ENCODE measurements around the gene VAV1.
"Not testable (repeated sequence)": the region's sequence is repeated elsewhere in the genome, so short reads cannot be mapped to it uniquely, and the experiment has no call there.

The VAV1 gene

DNA sequence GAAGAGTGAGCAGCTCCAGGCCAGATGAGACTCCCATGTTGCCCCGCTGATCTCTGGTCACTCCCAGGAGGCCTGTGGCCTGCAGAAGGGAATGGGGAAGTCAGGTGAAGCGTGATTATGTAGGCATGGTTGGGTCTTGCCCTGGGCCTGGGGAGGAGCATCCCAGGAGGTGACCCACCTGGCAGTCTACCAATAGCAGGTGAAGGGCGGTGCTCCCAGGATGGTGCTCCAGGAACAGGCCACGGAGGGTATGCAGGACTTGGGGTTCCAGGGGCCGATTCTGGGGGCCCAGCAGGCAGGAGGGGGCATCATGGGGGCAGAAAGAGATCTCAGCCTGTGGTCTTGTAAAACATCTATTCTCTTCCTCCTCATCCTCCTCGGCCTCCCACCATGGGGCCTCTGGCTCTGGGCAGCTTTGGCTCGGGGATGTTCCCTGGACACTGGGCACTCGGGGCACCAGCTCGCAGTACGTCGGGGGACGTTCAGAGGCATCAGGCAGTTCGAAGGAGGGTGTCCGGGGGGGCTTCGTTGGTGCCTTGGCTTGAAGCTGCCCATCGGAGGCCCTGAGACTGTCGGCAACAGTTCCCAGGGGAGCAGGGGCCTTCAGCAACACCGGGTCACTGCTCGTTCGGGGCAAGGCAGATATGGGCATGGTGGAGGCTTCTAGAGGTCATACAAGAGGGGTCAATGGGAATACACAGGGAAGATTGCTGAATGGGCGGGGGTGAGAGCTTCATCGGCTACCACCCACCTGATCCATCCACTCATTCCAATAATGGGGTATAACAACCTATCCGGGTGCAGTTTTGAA is 17.6 kb upstream of the VAV1 start:
- no peak overlapping the region for H3K27ac ChIP-seq (ENCODE audit: low read depth, low read length)
- peaks cover 0 to 24% (median 22%) of the 10 kb centered on the region in 5 donors for H3K36me3 ChIP-seq (ENCODE audit: control insufficient read depth in 5 of 5, insufficient read depth in 5 of 5, low read length in 5 of 5)
- no peak overlapping the region for H3K4me3 ChIP-seq (ENCODE audit: low read depth in 1 of 5, low read length in 5 of 5)
- no peak overlapping the region for H3K9ac ChIP-seq (ENCODE audit: low read length in 5 of 5)
- H3K4me1 ChIP-seq (ENCODE audit: control insufficient read depth in 5 of 5, insufficient read depth in 5 of 5, low read length in 5 of 5), result peaks cover 0 to 18% (median 16%) of the 10 kb centered on the region in 5 donors
- H3K9me3 ChIP-seq (ENCODE audit: control insufficient read depth in 5 of 5, low read length in 5 of 5), result no peaks in the 10 kb centered on the region
- no peaks in the 10 kb centered on the region for H3K27me3 ChIP-seq (ENCODE audit: control insufficient read depth in 5 of 5, insufficient read depth in 4 of 5, low read length in 5 of 5)

- peaks cover 0 to 3% (median 0%) of the 10 kb centered on the region in 5 donors for H3K27me3 ChIP-seq (ENCODE audit: control insufficient read depth in 5 of 5, insufficient read depth in 4 of 5, low read length in 5 of 5)
- H3K36me3 ChIP-seq (ENCODE audit: control insufficient read depth in 5 of 5, insufficient read depth in 5 of 5, low read length in 5 of 5), result no peaks in the 10 kb centered on the region
- H3K9me3 ChIP-seq (ENCODE audit: control insufficient read depth in 5 of 5, low read length in 5 of 5), result no peaks in the 10 kb centered on the region
- H3K27ac ChIP-seq (ENCODE audit: low read depth, low read length), result no peak overlapping the region
- no peak overlapping the region for H3K9ac ChIP-seq (ENCODE audit: low read length in 5 of 5)
- H3K4me1 ChIP-seq (ENCODE audit: control insufficient read depth in 5 of 5, insufficient read depth in 5 of 5, low read length in 5 of 5), result no peaks in the 10 kb centered on the region
- no peak overlapping the region for H3K4me3 ChIP-seq (ENCODE audit: low read depth in 1 of 5, low read length in 5 of 5)
Measured at GRCh38 chr19:6760606-6761005, 11.9 kb upstream of the VAV1 start.

DNA sequence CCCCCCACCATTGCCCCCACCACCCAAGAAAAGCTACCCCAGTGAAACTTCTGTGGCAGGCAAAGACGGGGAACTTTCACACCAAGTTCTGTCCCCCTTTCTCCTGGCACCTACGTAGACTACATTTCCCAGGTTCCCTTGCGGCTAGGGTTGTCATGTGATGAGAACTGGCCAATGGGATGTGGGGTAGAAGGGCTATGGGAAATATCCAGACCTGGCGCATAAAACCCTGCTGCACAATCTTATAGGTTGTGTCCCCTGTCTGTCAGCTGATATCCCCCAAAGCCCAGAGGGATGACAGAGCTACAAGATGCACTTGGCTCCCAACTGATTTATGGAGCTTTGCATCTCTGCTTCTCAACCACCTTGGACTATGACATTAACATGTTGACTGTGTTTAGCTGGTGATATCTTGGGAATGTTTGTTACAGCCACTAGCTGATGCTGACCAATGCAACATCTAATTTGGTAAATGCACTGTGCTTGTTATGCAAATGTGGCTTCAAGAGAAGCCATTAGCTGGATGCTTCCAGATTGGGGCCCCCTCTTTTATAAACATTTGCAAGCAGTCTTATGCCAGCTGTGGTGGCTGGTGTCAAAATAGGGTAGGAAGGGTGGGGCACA is 11.3 kb upstream of the VAV1 start:
- H3K9me3 ChIP-seq (ENCODE audit: control insufficient read depth in 5 of 5, low read length in 5 of 5), result no peaks in the 10 kb centered on the region
- H3K4me3 ChIP-seq (ENCODE audit: low read depth in 1 of 5, low read length in 5 of 5), result no peak overlapping the region
- no peak overlapping the region for H3K9ac ChIP-seq (ENCODE audit: low read length in 5 of 5)
- no peaks in the 10 kb centered on the region for H3K36me3 ChIP-seq (ENCODE audit: control insufficient read depth in 5 of 5, insufficient read depth in 5 of 5, low read length in 5 of 5)
- H3K27ac ChIP-seq (ENCODE audit: low read depth, low read length), result no peak overlapping the region
- peaks cover 0 to 4% (median 3%) of the 10 kb centered on the region in 5 donors for H3K4me1 ChIP-seq (ENCODE audit: control insufficient read depth in 5 of 5, insufficient read depth in 5 of 5, low read length in 5 of 5)
- peaks cover 0 to 6% (median 5%) of the 10 kb centered on the region in 5 donors for H3K27me3 ChIP-seq (ENCODE audit: control insufficient read depth in 5 of 5, insufficient read depth in 4 of 5, low read length in 5 of 5)

DNA sequence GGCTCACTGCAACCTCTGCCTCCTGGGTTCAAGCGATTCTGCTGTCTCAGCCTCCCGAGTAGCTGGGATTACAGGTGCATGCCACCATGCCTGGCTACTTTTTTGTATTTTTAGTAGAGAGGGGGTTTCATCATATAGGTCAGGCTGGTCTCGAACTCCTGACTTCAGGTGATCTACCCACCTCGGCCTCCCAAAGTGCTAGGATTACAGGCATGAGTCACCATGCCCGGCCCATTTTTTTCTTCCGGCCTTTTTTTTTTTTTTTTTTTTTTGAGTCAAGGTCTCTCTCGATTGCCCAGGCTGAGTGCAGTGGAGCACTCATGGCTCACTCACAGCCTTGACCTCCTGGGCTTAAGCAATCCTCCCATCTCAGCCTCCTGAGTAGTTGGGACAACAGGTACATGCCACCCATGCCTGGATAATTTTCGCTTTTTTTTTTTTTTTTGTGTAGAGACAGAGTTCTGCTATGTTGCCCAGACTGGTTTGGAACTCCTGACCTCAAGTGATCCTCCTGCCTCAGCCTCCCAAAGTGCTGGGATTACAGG is 10.2 kb upstream of the VAV1 start:
- peaks cover 0 to 14% (median 11%) of the 10 kb centered on the region in 5 donors for H3K4me1 ChIP-seq (ENCODE audit: control insufficient read depth in 5 of 5, insufficient read depth in 5 of 5, low read length in 5 of 5)
- not testable (repeated sequence) for H3K36me3 ChIP-seq (ENCODE audit: control insufficient read depth in 5 of 5, insufficient read depth in 5 of 5, low read length in 5 of 5); H3K9ac ChIP-seq (ENCODE audit: low read length in 5 of 5); H3K27ac ChIP-seq (ENCODE audit: low read depth, low read length); H3K9me3 ChIP-seq (ENCODE audit: control insufficient read depth in 5 of 5, low read length in 5 of 5); H3K4me3 ChIP-seq (ENCODE audit: low read depth in 1 of 5, low read length in 5 of 5)
- H3K27me3 ChIP-seq (ENCODE audit: control insufficient read depth in 5 of 5, insufficient read depth in 4 of 5, low read length in 5 of 5), result peaks cover 3 to 16% (median 11%) of the 10 kb centered on the region in 5 donors

DNA sequence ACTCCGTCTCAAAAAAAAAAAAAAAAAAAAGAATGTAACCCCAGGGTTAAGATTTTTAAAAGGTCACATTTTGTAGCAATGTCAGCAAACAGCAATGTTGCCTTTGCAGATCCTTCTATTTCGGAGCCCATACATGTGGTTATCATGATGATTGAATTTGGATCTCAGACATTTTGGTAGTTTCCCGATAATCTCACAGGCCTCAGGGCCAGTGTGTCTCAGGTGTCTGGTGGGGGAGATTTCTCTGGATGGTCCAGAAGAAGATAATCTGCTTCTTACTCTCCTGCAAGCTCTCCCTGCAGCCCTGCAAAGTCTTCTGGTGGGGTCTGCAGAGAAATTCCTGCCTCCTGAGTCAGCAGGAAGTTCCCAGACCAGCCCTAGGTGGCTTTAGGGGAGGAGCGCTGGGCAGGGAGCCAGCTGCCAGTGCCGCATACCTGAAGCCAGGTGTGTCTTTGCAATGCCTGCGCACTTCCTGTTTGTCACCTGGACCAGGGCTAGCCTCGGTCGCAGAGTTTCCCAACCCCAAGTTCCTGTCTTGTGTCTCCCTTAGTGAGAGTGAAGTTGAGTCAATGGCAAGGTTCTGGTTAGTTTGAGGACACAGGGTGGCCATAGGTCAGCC is 6.7 kb upstream of the VAV1 start:
- H3K4me1 ChIP-seq (ENCODE audit: control insufficient read depth in 5 of 5, insufficient read depth in 5 of 5, low read length in 5 of 5), result peaks cover 0 to 22% (median 16%) of the 10 kb centered on the region in 5 donors
- no peak overlapping the region for H3K4me3 ChIP-seq (ENCODE audit: low read depth in 1 of 5, low read length in 5 of 5)
- no peak overlapping the region for H3K27ac ChIP-seq (ENCODE audit: low read depth, low read length)
- no peaks in the 10 kb centered on the region for H3K9me3 ChIP-seq (ENCODE audit: control insufficient read depth in 5 of 5, low read length in 5 of 5)
- no peak overlapping the region for H3K9ac ChIP-seq (ENCODE audit: low read length in 5 of 5)
- H3K36me3 ChIP-seq (ENCODE audit: control insufficient read depth in 5 of 5, insufficient read depth in 5 of 5, low read length in 5 of 5), result no peaks in the 10 kb centered on the region
- peaks cover 3 to 23% (median 12%) of the 10 kb centered on the region in 5 donors for H3K27me3 ChIP-seq (ENCODE audit: control insufficient read depth in 5 of 5, insufficient read depth in 4 of 5, low read length in 5 of 5)

DNA sequence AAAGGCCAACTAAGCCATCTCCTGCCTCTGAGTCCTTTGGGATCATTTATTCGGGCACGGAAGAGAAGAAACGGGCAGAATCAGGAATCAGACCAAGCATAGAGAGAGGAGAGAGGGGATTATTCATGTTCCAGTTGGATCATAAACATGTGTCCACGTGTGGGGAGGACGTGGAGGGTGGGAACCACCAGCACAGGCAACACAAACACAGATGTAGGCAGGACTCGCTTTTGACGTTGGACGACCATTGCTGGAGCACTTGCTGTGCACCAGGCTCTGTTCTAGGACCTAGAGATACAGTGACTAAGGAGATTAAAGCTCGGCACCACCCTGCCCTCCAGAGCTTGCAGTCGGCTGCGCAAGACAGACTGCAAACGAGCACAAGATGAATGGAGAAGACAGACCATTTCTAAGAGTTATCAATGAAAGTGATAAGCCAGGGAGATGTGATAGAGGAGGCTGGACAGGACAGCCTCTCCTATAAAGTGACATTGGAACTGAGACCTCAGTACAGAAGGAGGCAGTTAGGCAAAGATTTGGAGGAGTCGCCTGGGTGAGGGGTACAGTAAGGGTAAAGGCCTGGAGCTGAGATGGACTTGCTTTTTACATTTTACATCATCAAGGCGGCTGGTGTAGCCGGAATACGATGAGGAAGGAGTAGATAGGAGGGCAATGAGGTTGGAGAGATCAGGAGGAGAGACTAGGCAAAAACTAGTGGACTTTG is 6.0 kb upstream of the VAV1 start:
- no peaks in the 10 kb centered on the region for H3K9me3 ChIP-seq (ENCODE audit: control insufficient read depth in 5 of 5, low read length in 5 of 5)
- H3K27ac ChIP-seq (ENCODE audit: low read depth, low read length), result no peak overlapping the region
- no peaks in the 10 kb centered on the region for H3K36me3 ChIP-seq (ENCODE audit: control insufficient read depth in 5 of 5, insufficient read depth in 5 of 5, low read length in 5 of 5)
- H3K27me3 ChIP-seq (ENCODE audit: control insufficient read depth in 5 of 5, insufficient read depth in 4 of 5, low read length in 5 of 5), result peaks cover 3 to 23% (median 12%) of the 10 kb centered on the region in 5 donors
- H3K4me1 ChIP-seq (ENCODE audit: control insufficient read depth in 5 of 5, insufficient read depth in 5 of 5, low read length in 5 of 5), result peaks cover 0 to 22% (median 16%) of the 10 kb centered on the region in 5 donors
- H3K4me3 ChIP-seq (ENCODE audit: low read depth in 1 of 5, low read length in 5 of 5), result peak overlapping the region in 3 of 5 donors; percentile 39 to 55 (median 49)
- H3K9ac ChIP-seq (ENCODE audit: low read length in 5 of 5), result peak overlapping the region in 1 of 5 donors; percentile 39

- H3K4me3 ChIP-seq (ENCODE audit: low read depth in 1 of 5, low read length in 5 of 5), result peak overlapping the region in 3 of 5 donors; percentile 39 to 55 (median 49)
- H3K27me3 ChIP-seq (ENCODE audit: control insufficient read depth in 5 of 5, insufficient read depth in 4 of 5, low read length in 5 of 5), result peaks cover 3 to 26% (median 12%) of the 10 kb centered on the region in 5 donors
- H3K9ac ChIP-seq (ENCODE audit: low read length in 5 of 5), result peak overlapping the region in 1 of 5 donors; percentile 39
Measured at GRCh38 chr19:6767081-6767356, 5.5 kb upstream of the VAV1 start.

GRCh38 chr19:6767357-6768235 is 4.9 kb upstream of the VAV1 start, which contains the start of gene SH2D3A:
Gene SH2D3A, minus strand, starts transcription at chr19:6767435. Its CDS starts 3,687 bp downstream, at chr19:6763748.
- no peak within 1 kb of the TSS for H3K27ac ChIP-seq (ENCODE audit: low read depth, low read length)
- H3K9ac ChIP-seq (ENCODE audit: low read length in 5 of 5), result peak within 1 kb of the TSS in 1 of 5 donors; percentile 39
- peaks cover 3 to 29% (median 12%) of the 10 kb centered on the region in 5 donors for H3K27me3 ChIP-seq (ENCODE audit: control insufficient read depth in 5 of 5, insufficient read depth in 4 of 5, low read length in 5 of 5)
- no peaks in the 10 kb centered on the region for H3K9me3 ChIP-seq (ENCODE audit: control insufficient read depth in 5 of 5, low read length in 5 of 5)
- H3K4me1 ChIP-seq (ENCODE audit: control insufficient read depth in 5 of 5, insufficient read depth in 5 of 5, low read length in 5 of 5), result peaks cover 0 to 22% (median 16%) of the 10 kb centered on the region in 5 donors
- peak within 1 kb of the TSS in 3 of 5 donors; percentile 39 to 55 (median 49) for H3K4me3 ChIP-seq (ENCODE audit: low read depth in 1 of 5, low read length in 5 of 5)
- H3K36me3 ChIP-seq (ENCODE audit: control insufficient read depth in 5 of 5, insufficient read depth in 5 of 5, low read length in 5 of 5), result no peaks in the 10 kb centered on the region

More at GRCh38 chr19:6767081-6767356, 5.5 kb upstream of the VAV1 start:
- Histone ChIP-seq H3K27ac (ENCODE audit: low read depth, low read length) (no peak overlapping the region), H3K9me3 (ENCODE audit: control insufficient read depth in 5 of 5, low read length in 5 of 5) (no peaks in the 10 kb centered on the region), H3K4me1 (ENCODE audit: control insufficient read depth in 5 of 5, insufficient read depth in 5 of 5, low read length in 5 of 5) (peaks cover 0 to 22% (median 16%) of the 10 kb centered on the region in 5 donors), H3K36me3 (ENCODE audit: control insufficient read depth in 5 of 5, insufficient read depth in 5 of 5, low read length in 5 of 5) (no peaks in the 10 kb centered on the region)

Measured in subcutaneous abdominal adipose tissue (tissue), 5 donors.